HepG2 (cell line): ENCODE measurements around the gene M1AP. TPM values are rescaled to one million over a fixed set of nuclear protein-coding genes. Genes with fewer than 3 reads are reported as not detected.

Experiments
- HOXA9 ChIP-seq: sonication (generic); formaldehyde crosslinking; IDR thresholded peaks from 2 replicates; pipeline ENCODE4 v1.8.1; 2022; ENCODE audit warnings: missing genetic modification reagents, mild to moderate bottlenecking, moderate library complexity, borderline replicate concordance
- KMT2B ChIP-seq: IDR thresholded peaks from 2 replicates; pipeline ENCODE4 v1.6.1; 2016; ENCODE audit warnings: missing genetic modification reagents, missing compliant biosample characterization
- NONO ChIP-seq, 2 experiments: fragments of 450-650 bp in 1 of 2; sonication (generic) in 1 of 2; formaldehyde crosslinking in 1 of 2; IDR thresholded peaks in 1 of 2; conservative IDR thresholded peaks in 1 of 2; 2 replicates each; pipeline versions ENCODE4 v1.6.1 to v1.8.0; 2017 to 2022; ENCODE audit warnings: mild to moderate bottlenecking in 1 of 2, missing genetic modification reagents in 1 of 2, moderate library complexity in 1 of 2
- PTBP1 ChIP-seq: fragments of 200-400 bp; formaldehyde crosslinking; IDR thresholded peaks from 2 replicates; pipeline ENCODE4 v1.6.1; 2018; ENCODE audit warnings: low read length, low read depth; ENCODE audit not compliant: poor library complexity, severe bottlenecking
- SMAD9 ChIP-seq: sonication (generic); formaldehyde crosslinking; IDR thresholded peaks from 2 replicates; pipeline ENCODE4 v1.5.1; 2020; ENCODE audit warnings: mild to moderate bottlenecking, missing genetic modification reagents
- SNAI1 ChIP-seq: sonication (generic); formaldehyde crosslinking; IDR thresholded peaks from 2 replicates; pipeline ENCODE4 v1.5.0; 2020; ENCODE audit warnings: mild to moderate bottlenecking, missing genetic modification reagents, borderline replicate concordance
- SOX6 ChIP-seq, 2 experiments: fragments of 450-650 bp in 1 of 2; sonication (generic) in 1 of 2; formaldehyde crosslinking in 1 of 2; IDR thresholded peaks; 2 replicates each; pipeline versions ENCODE4 v1.4.0 to v1.6.1; 2017 to 2020; ENCODE audit warnings: antibody characterized with exemption in 1 of 2, mild to moderate bottlenecking in 1 of 2, missing genetic modification reagents in 1 of 2
- SRSF1 ChIP-seq: fragments of 200-400 bp; formaldehyde crosslinking; optimal IDR thresholded peaks from 2 replicates; pipeline ENCODE3; 2017; ENCODE audit warnings: mild to moderate bottlenecking, low read depth, low read length, moderate library complexity
- TAF1 ChIP-seq: sonication (generic); formaldehyde crosslinking; IDR thresholded peaks from 2 replicates; pipeline ENCODE4 v1.4.0; 2020; ENCODE audit warnings: missing genetic modification reagents
- TIGD3 ChIP-seq: sonication (generic); formaldehyde crosslinking; IDR thresholded peaks from 2 replicates; pipeline ENCODE4 v1.5.1; 2020; ENCODE audit warnings: mild to moderate bottlenecking, missing genetic modification reagents, borderline replicate concordance
- ZNF124 ChIP-seq: sonication (generic); formaldehyde crosslinking; IDR thresholded peaks from 2 replicates; pipeline ENCODE4 v1.4.0; 2020; ENCODE audit warnings: missing genetic modification reagents
- ZNF431 ChIP-seq: sonication (generic); formaldehyde crosslinking; IDR thresholded peaks from 2 replicates; pipeline ENCODE4 v1.9.0; 2022; ENCODE audit warnings: missing genetic modification reagents, low read depth, mild to moderate bottlenecking, borderline replicate concordance
- ZNF589 ChIP-seq: sonication (generic); formaldehyde crosslinking; conservative IDR thresholded peaks from 2 replicates; pipeline ENCODE4 v1.8.0; 2022; ENCODE audit warnings: mild to moderate bottlenecking, moderate library complexity, missing genetic modification reagents
- ZNF660 ChIP-seq: sonication (generic); formaldehyde crosslinking; IDR thresholded peaks from 2 replicates; pipeline ENCODE4 v1.5.1; 2020; ENCODE audit warnings: mild to moderate bottlenecking, low read depth, missing genetic modification reagents, borderline replicate concordance
- ZNF775 ChIP-seq: sonication (generic); formaldehyde crosslinking; IDR thresholded peaks from 2 replicates; pipeline ENCODE4 v1.4.0; 2020; ENCODE audit warnings: missing genetic modification reagents, mild to moderate bottlenecking, moderate library complexity, borderline replicate concordance
- polyA plus RNA-seq, 8 experiments: library from polyadenylated mRNA; depleted of rRNA in 3 of 8; stranded (reverse) in 7 of 8; unstranded in 1 of 8; fragments of >200 nt; fragmentation: Illumina TruSeq in 4 of 8; extraction: Trizol in 4 of 8; gene quantifications; 2 replicates each; pipeline versions ENCODE4 v1.2.1 to v1.2.3, GENCODE V29; 2011 to 2016; ENCODE audit warnings: low read depth in 4 of 8, missing spikeins in 1 of 8, mixed read lengths in 1 of 8; ENCODE audit not compliant: insufficient read depth in 1 of 8
- total RNA-seq, 5 experiments: library from RNA; depleted of rRNA; stranded (reverse); fragments of >200 nt; fragmentation: Illumina TruSeq; extraction: Trizol; gene quantifications; 2 replicates each; pipeline ENCODE4 v1.2.3, GENCODE V29; 2016; ENCODE audit warnings: low read depth in 1 of 5
- TF ChIP-seq, protein P1 (sequence below): sonication (generic); formaldehyde crosslinking; IDR thresholded peaks from 2 replicates; pipeline ENCODE4 v1.4.0; 2020; ENCODE audit warnings: missing genetic modification reagents, borderline replicate concordance
- TF ChIP-seq, protein P2 (sequence below): sonication (generic); formaldehyde crosslinking; IDR thresholded peaks from 2 replicates; pipeline ENCODE4 v1.8.0; 2022; ENCODE audit warnings: mild to moderate bottlenecking, missing genetic modification reagents

Gene M1AP
- total and polyA plus RNA-seq, 2 of the 13 experiments (the other 11 are each of a cell fraction or from before 2014, with no cell fraction given), result not detected

DNA sequence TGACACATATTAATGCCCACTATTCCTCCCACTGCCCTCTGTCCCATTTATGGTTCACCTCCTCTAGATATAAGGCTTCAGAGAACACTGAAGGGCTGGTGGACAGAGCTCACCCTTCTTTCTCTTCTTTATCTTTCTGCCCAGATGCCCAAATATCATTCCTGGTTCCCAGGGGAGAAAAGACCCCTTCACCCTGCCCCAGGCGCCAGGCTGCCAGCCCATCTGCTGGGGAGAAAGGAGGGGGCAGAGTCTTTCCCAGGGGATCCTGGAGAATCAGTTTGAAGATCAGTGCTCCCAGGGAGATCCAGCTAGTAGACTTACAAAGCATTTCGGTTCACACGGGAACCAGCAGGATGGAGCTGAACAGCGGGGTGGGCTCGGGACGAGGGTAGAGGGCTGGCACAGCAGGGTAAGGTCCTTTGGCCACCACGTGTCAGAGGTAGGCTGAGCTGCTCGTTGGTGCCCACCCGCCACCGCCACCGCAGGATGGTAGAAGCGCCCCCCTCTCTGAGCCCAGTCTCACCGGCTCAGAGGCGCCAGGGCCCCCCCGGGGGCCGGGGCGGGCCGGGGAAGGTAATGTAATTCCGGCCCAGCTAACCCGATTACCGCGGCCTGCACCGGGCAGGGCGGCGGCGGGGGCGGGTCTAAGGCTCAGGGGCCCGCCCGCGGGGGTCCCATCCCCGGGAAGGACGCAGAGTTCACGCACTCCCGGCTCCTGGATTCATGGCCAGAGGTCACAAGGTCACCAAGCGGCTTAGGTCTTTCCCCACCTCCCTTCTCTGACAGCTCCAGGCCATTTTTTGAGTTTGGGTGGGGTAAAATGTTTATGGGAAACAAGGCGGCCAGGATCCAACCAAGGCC, 135.2 kb downstream of the M1AP start (continued):
- TF ChIP-seq, protein P1, sequence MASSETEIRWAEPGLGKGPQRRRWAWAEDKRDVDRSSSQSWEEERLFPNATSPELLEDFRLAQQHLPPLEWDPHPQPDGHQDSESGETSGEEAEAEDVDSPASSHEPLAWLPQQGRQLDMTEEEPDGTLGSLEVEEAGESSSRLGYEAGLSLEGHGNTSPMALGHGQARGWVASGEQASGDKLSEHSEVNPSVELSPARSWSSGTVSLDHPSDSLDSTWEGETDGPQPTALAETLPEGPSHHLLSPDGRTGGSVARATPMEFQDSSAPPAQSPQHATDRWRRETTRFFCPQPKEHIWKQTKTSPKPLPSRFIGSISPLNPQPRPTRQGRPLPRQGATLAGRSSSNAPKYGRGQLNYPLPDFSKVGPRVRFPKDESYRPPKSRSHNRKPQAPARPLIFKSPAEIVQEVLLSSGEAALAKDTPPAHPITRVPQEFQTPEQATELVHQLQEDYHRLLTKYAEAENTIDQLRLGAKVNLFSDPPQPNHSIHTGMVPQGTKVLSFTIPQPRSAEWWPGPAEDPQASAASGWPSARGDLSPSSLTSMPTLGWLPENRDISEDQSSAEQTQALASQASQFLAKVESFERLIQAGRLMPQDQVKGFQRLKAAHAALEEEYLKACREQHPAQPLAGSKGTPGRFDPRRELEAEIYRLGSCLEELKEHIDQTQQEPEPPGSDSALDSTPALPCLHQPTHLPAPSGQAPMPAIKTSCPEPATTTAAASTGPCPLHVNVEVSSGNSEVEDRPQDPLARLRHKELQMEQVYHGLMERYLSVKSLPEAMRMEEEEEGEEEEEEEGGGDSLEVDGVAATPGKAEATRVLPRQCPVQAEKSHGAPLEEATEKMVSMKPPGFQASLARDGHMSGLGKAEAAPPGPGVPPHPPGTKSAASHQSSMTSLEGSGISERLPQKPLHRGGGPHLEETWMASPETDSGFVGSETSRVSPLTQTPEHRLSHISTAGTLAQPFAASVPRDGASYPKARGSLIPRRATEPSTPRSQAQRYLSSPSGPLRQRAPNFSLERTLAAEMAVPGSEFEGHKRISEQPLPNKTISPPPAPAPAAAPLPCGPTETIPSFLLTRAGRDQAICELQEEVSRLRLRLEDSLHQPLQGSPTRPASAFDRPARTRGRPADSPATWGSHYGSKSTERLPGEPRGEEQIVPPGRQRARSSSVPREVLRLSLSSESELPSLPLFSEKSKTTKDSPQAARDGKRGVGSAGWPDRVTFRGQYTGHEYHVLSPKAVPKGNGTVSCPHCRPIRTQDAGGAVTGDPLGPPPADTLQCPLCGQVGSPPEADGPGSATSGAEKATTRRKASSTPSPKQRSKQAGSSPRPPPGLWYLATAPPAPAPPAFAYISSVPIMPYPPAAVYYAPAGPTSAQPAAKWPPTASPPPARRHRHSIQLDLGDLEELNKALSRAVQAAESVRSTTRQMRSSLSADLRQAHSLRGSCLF (CRISPR knock-in tag), result no peak
- TF ChIP-seq TIGD3 (CRISPR knock-in tag), result 0 out of 2 replicates have a peak, but pooled peaks have one; percentile 77
- TF ChIP-seq PTBP1, result peak; percentile 77
- no peak; the same call in 1 of the 2 replicates for TF ChIP-seq ZNF124 (CRISPR knock-in tag)
- no peak for TF ChIP-seq SNAI1 (CRISPR knock-in tag)
- no peak for TF ChIP-seq SOX6 (IDR thresholded peaks at IDR 0.05)
- TF ChIP-seq SOX6 (CRISPR knock-in tag; IDR thresholded peaks at IDR 0.05), result no peak
- TF ChIP-seq KMT2B (CRISPR knock-in tag), result no peak
- TF ChIP-seq ZNF431 (CRISPR knock-in tag), result 0 out of 2 replicates have a peak, but pooled peaks have one; percentile 8
- no peak for TF ChIP-seq SMAD9
- TF ChIP-seq, protein P2, sequence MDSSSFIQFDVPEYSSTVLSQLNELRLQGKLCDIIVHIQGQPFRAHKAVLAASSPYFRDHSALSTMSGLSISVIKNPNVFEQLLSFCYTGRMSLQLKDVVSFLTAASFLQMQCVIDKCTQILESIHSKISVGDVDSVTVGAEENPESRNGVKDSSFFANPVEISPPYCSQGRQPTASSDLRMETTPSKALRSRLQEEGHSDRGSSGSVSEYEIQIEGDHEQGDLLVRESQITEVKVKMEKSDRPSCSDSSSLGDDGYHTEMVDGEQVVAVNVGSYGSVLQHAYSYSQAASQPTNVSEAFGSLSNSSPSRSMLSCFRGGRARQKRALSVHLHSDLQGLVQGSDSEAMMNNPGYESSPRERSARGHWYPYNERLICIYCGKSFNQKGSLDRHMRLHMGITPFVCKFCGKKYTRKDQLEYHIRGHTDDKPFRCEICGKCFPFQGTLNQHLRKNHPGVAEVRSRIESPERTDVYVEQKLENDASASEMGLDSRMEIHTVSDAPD (CRISPR knock-in tag), result no peak
- TF ChIP-seq ZNF660 (CRISPR knock-in tag), result no peak
- no peak for TF ChIP-seq NONO (IDR thresholded peaks at IDR 0.05)
- TF ChIP-seq NONO (CRISPR knock-in tag; conservative IDR thresholded peaks at IDR 0.05), result peak; percentile 27
- TF ChIP-seq ZNF775 (CRISPR knock-in tag), result no peak
- TF ChIP-seq HOXA9, result no peak
- TF ChIP-seq TAF1 (CRISPR knock-in tag), result no peak
- peak; percentile 98 for TF ChIP-seq SRSF1
- 0 out of 2 replicates have a peak, but pooled peaks have one; percentile 29 for TF ChIP-seq ZNF589
